HepG2 (cell line): ENCODE data around the gene TSKU. TPM values are rescaled to one million over a fixed set of nuclear protein-coding genes. Genes with fewer than 3 reads are reported as not detected.

Experiments
- ATAC-seq: fragments of 200-7000 bp; cut with Tn5 transposase; 3 replicates; pipeline ENCODE4 v1.9.1; 2020; ENCODE audit warnings: mild to moderate bottlenecking, moderate library complexity
- BruUV-seq: library from RNA; stranded (reverse); fragments of 400-500 nt; replicated peaks from 2 replicates; lab custom pipeline; 2021; lab: Mats Ljungman, UMichigan
- CTCF ChIA-PET: fragments of 300-600 bp; formaldehyde crosslinking; extraction: SDS; loops from one replicate; lab custom pipeline; 2021; ENCODE audit warnings: low total read pairs, inconsistent platforms, low intra/inter-chr PET ratio; lab: Yijun Ruan, JAX
- POLR2A ChIA-PET: fragments of 350-600 bp; sonication (Branson Sonifier 250); formaldehyde crosslinking; loops from one replicate; lab custom pipeline; 2020; ENCODE audit warnings: antibody characterized with exemption, inconsistent platforms; lab: Yijun Ruan, JAX
- DNase-seq: peaks from one replicate; pipeline ENCODE4 v3.0.0-alpha.2; 2015; ENCODE audit warnings: low spot score
- FAIRE-seq: peaks from 3 replicates; lab custom pipeline; 2011; peaks lifted over from hg19 to GRCh38; lab: Jason Lieb, UNC
- H2AFZ ChIP-seq: one replicate; pipeline ENCODE4 v1.6.1; 2011; ENCODE audit warnings: low read length, inconsistent platforms
- H3K27ac ChIP-seq: fragments of 300-600 bp; 3 replicates; pipeline ENCODE4 v1.8.0; 2011; ENCODE audit warnings: mixed run types, mild to moderate bottlenecking, mixed read lengths, low read length, inconsistent platforms; ENCODE audit not compliant: insufficient read depth; ENCODE audit errors: extremely low read length
- H3K27me3 ChIP-seq, 2 experiments: fragments of 200-600 bp in 1 of 2; 2 replicates in 1 of 2; 3 replicates in 1 of 2; pipeline versions ENCODE4 v1.6.0 to v1.8.0; 2011; ENCODE audit warnings: low read length in 2 of 2, mild to moderate bottlenecking in 2 of 2, moderate library complexity in 2 of 2, inconsistent platforms in 1 of 2; ENCODE audit not compliant: insufficient read depth in 2 of 2, control insufficient read depth in 1 of 2
- H3K36me3 ChIP-seq, 2 experiments: fragments of 200-600 bp in 1 of 2; replicated peaks in 1 of 2; 2 replicates in 1 of 2; 3 replicates in 1 of 2; pipeline versions ENCODE4 v1.5.1 to v1.8.0; 2011; ENCODE audit warnings: low read length in 2 of 2, inconsistent platforms in 1 of 2; ENCODE audit not compliant: insufficient read depth in 2 of 2, control insufficient read depth in 1 of 2
- H3K4me1 ChIP-seq: 2 replicates; pipeline ENCODE4 v1.5.1; 2012; ENCODE audit warnings: low read length, inconsistent platforms; ENCODE audit not compliant: insufficient read depth
- H3K4me2 ChIP-seq: 2 replicates; pipeline ENCODE4 v1.6.0; 2011; ENCODE audit warnings: low read depth, low read length, inconsistent platforms
- H3K4me3 ChIP-seq, 3 experiments: fragments of 200-600 bp in 1 of 3; sonication (generic), shearing (Covaris generic) in 1 of 3; replicated peaks in 1 of 3; 2 replicates each; pipeline ENCODE4 v1.5.1; 2011 to 2016; ENCODE audit warnings: low read length in 3 of 3, inconsistent platforms in 2 of 3, low read depth in 2 of 3, mild to moderate bottlenecking in 2 of 3, control low read depth in 1 of 3, mixed read lengths in 1 of 3; ENCODE audit not compliant: insufficient read depth in 1 of 3
- H3K79me2 ChIP-seq: one replicate; pipeline ENCODE4 v1.6.1; 2011; ENCODE audit warnings: low read length, inconsistent platforms; ENCODE audit not compliant: insufficient read depth
- H3K9ac ChIP-seq: 2 replicates; pipeline ENCODE4 v1.6.0; 2011; ENCODE audit warnings: mild to moderate bottlenecking, low read depth, low read length, inconsistent platforms; ENCODE audit not compliant: insufficient read depth
- H3K9me3 ChIP-seq: 2 replicates; pipeline ENCODE4 v1.5.1; 2012; ENCODE audit warnings: mild to moderate bottlenecking, low read length
- H4K20me1 ChIP-seq: 2 replicates; pipeline ENCODE4 v1.6.0; 2011; ENCODE audit warnings: inconsistent platforms, mild to moderate bottlenecking, low read length, moderate library complexity; ENCODE audit not compliant: insufficient read depth
- CREM ChIP-seq, 2 experiments: sonication (generic) in 1 of 2; formaldehyde crosslinking in 1 of 2; IDR thresholded peaks; 2 replicates each; pipeline versions ENCODE4 v1.4.0 to v1.6.1; 2016 to 2020; ENCODE audit warnings: antibody characterized with exemption in 1 of 2, mild to moderate bottlenecking in 1 of 2, missing genetic modification reagents in 1 of 2
- MBNL3 ChIP-seq: fragments of 250-450 bp; sonication (Bioruptor Pico); conservative IDR thresholded peaks from 2 replicates; pipeline ENCODE4 v1.8.0; 2022; ENCODE audit warnings: mild to moderate bottlenecking, inconsistent platforms
- SRF ChIP-seq: IDR thresholded peaks from 2 replicates; pipeline ENCODE4 v1.6.1; 2011; ENCODE audit warnings: mild to moderate bottlenecking, low read depth, low read length, moderate library complexity
- SRY ChIP-seq: sonication (generic); formaldehyde crosslinking; IDR thresholded peaks from 2 replicates; pipeline ENCODE4 v1.8.0; 2022; ENCODE audit warnings: mild to moderate bottlenecking, missing genetic modification reagents
- ZNF3 ChIP-seq: IDR thresholded peaks from 2 replicates; pipeline ENCODE4 v1.7.0; 2017; ENCODE audit warnings: inconsistent platforms
- ZNF572 ChIP-seq: sonication (generic); formaldehyde crosslinking; IDR thresholded peaks from 2 replicates; pipeline ENCODE4 v1.5.1; 2020; ENCODE audit warnings: mild to moderate bottlenecking, missing genetic modification reagents
- ZNF614 ChIP-seq: IDR thresholded peaks from 2 replicates; pipeline ENCODE4 v1.6.1; 2018; ENCODE audit warnings: missing biosample characterization, missing genetic modification reagents, inconsistent platforms, borderline replicate concordance
- ZNF7 ChIP-seq: IDR thresholded peaks from 2 replicates; pipeline ENCODE4 v1.6.1; 2016; ENCODE audit warnings: missing biosample characterization, missing genetic modification reagents
- WGBS: methylation state at CpG from one replicate; pipeline ENCODE4 v1.1.6; 2017; ENCODE audit warnings: low lambda C conversion rate; 5-methylcytosine and 5-hydroxymethylcytosine counted together
- in situ Hi-C: cut with HindIII; loops from 2 replicates; pipeline ENCODE4 v1.10.0; 2017; ENCODE audit warnings: low pct_unique_long_range_greater_than_20kb; ENCODE audit not compliant: extremely low pct_ligation_motif_present
- intact Hi-C: fragments of 100-400 bp; cut with micrococcal nuclease; formaldehyde crosslinking; loops from one replicate; pipeline ENCODE4 v1.10.0; 2022; ENCODE audit not compliant: unreplicated experiment
- polyA plus RNA-seq, 8 experiments: library from polyadenylated mRNA; depleted of rRNA in 3 of 8; stranded (reverse) in 7 of 8; unstranded in 1 of 8; fragments of >200 nt; fragmentation: Illumina TruSeq in 4 of 8; extraction: Trizol in 4 of 8; gene quantifications; 2 replicates each; pipeline versions ENCODE4 v1.2.1 to v1.2.3, GENCODE V29; 2011 to 2016; ENCODE audit warnings: low read depth in 4 of 8, missing spikeins in 1 of 8, mixed read lengths in 1 of 8; ENCODE audit not compliant: insufficient read depth in 1 of 8
- total RNA-seq, 5 experiments: library from RNA; depleted of rRNA; stranded (reverse); fragments of >200 nt; fragmentation: Illumina TruSeq; extraction: Trizol; gene quantifications; 2 replicates each; pipeline ENCODE4 v1.2.3, GENCODE V29; 2016; ENCODE audit warnings: low read depth in 1 of 5
- TF ChIP-seq, protein P1 (sequence below): IDR thresholded peaks from 2 replicates; pipeline ENCODE4 v1.6.1; 2016

Gene TSKU
- total and polyA plus RNA-seq, 2 of the 13 experiments (the other 11 are each of a cell fraction or from before 2014, with no cell fraction given), result 20.3 to 21.4 TPM

GRCh38 chr11:76805206-76805913 lies 22.2 kb downstream of the TSKU start:
- TF ChIP-seq, protein P1, sequence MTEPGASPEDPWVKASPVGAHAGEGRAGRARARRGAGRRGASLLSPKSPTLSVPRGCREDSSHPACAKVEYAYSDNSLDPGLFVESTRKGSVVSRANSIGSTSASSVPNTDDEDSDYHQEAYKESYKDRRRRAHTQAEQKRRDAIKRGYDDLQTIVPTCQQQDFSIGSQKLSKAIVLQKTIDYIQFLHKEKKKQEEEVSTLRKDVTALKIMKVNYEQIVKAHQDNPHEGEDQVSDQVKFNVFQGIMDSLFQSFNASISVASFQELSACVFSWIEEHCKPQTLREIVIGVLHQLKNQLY (CRISPR knock-in tag), result no peak
- TF ChIP-seq SRF (no peak), ZNF7 (no peak), ZNF614 (CRISPR knock-in tag) (no peak), CREM (IDR thresholded peaks at IDR 0.05) (no peak), CREM (CRISPR knock-in tag; IDR thresholded peaks at IDR 0.05) (no peak), ZNF572 (CRISPR knock-in tag) (no peak), SRY (CRISPR knock-in tag) (no peak), ZNF3 (CRISPR knock-in tag) (no peak), MBNL3 (no peak)
- Histone ChIP-seq H3K79me2 (no peaks in the 10 kb centered on the region), H3K9ac (no peak overlapping the region), H3K4me2 (no peak overlapping the region), H3K9me3 (no peaks in the 10 kb centered on the region), H3K27ac (no peak overlapping the region), H3K4me3 (no peak overlapping the region), H2AFZ (no peak overlapping the region), H3K4me1 (peaks cover 41% of the 10 kb centered on the region), H3K36me3 (no peaks in the 10 kb centered on the region), H3K27me3 (peaks cover 6 to 19% of the 10 kb centered on the region in 2 experiments; a peak in 4 of 5 replicates), H4K20me1 (0 out of 2 replicates have a peak, but pooled peaks cover 5% of the 10 kb centered on the region)
- DNase-seq (no peak), FAIRE-seq (no peak), ATAC-seq (no peak)
- intact Hi-C loops, result loop anchor here (5.0 to 10.0 kb wide), 2 partner anchors 242 to 289 kb away; no protein-coding TSS in a partner anchor
- in situ Hi-C loops, result loop anchor here (5.0 kb wide), 1 partner anchor 112 kb away; no protein-coding TSS in a partner anchor
- 18% methylated on average over 3 of the region's 8 CpGs for WGBS
- no TSS peak for BruUV-seq
- ChIA-PET POLR2A (no interaction called here), CTCF (no interaction called here)
